ENCODE results near the gene DPP6.

Gene DPP6

DNA sequence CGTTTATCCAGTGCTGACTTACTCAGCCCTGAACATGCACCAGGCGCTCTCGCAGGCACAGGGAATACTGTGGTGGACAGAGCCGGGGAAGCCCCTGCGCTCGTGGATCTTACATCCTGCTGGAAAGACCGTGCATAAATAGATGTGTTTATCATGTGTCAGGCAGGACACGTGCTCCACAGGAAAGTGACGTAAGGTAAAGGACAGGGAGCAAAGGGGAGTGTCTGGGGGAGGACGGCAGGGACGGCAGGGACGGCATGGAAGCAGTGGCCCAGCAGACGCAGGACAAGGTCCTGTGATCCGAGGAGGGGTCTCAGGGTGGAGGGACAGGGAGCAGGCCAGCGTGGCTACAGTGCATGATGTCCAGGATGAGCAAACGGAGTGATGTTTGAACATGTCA, 540.2 kb downstream of the DPP6 start:
- DNase-seq (no peak), ATAC-seq (no peak)

DNA sequence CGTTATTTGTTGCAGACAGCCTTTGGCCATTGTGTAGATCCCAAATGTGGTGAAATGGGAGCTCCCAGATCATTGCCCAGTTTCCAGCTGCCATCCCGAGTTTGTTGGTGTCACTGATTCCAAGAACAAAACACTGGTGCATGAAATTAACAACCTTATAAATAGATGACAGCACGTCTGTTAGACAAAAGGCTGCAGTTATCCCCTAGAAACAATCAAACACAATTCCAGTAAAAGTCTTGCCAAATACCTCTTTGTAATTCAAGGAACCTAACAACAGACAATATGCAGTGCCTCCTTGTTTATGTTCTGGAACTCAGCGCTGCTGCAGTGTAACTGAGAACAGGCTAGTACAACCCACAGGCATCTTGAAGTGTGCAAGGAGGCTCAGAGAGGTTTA, 546.2 kb downstream of the DPP6 start:
- ATAC-seq (no peak), DNase-seq (no peak)

DNA sequence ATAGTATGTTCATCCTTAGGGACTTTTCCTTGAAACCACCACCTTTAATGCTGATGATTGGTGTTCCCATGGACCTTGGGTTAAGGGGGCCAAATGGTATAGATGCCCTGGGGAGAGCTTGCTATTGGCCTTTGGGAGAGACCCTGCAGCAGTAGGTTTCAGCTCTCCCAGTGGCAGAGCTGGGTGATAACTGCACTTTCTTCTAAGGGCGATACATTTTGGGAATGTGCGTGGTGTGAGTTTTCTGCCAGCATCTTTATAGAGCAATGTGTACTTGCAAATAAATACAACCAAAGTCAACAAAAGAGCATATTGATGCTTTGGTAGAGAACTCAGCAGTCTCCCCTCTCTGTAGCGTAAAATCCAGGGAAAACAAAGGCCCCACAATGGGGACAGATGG, 546.7 kb downstream of the DPP6 start:
- ATAC-seq (no peak), DNase-seq (no peak)

DNA sequence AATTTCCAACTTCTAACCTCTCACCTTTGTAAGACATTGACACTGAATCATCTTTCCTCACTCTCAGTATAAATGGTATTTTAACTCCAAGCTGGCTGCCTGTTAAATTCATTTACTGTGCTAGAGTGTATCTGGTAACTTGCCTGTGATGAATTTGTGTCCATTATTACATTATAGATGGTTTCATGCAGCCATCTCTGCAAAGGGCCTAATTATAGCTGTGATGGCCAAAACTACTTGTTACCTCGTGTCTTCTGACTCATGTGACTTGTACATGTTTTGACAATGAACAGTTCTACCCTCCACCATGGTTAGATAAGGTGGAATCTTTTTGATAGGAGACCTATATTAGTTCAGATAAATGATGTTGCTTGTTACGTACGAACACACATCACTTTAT, 558.7 kb downstream of the DPP6 start:
- no peak for DNase-seq
- no peak for ATAC-seq

DNA sequence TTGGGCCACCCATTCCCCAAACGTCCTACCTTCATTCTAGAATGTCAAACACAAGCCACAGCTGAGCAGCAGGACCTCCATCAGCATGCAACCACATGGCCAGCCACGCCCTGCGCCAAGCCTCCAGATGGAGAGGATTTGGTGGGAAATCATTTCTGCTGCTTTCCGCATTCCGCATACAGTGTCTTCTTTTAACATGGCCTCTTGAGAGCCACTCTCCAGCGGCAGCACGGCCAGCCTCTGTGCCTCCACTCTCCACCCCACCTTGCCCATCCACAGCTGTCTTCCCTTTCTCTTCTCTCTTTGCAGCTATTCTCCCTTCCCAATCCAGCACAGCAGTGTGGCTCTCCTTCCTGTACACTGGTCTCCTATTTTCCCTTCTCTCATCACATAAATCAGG, 561.6 kb downstream of the DPP6 start:
- DNase-seq (no peak), ATAC-seq (no peak)

DNA sequence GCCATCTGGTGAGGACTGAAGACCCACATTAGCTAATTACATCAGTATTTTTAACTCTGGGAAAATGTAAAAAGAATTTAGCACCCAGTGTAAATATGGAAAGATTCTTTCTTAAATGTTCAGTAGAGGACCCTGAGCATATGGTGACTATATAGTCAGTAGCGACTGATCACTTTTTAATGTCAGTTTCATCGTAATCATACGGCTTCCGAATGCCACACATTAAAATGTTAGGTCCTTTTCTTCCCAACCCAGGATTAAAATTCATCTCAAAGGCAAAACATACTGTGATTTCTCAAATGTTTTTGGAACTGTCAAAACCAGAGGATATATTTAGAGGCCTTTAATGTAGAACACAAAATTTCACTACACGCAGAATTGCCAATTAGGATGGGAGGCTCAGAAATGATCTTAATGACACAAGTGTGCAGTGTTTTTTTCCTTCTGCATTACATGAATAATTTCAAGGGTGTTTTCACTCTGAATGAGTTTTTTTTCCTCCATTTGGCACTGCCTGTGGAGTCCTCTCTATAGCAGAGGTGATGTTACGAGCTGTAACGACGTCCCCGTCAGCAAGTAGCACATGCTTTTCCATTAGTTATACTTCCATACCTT, 568.0 kb downstream of the DPP6 start:
- ATAC-seq (no peak), DNase-seq (no peak)

DNA sequence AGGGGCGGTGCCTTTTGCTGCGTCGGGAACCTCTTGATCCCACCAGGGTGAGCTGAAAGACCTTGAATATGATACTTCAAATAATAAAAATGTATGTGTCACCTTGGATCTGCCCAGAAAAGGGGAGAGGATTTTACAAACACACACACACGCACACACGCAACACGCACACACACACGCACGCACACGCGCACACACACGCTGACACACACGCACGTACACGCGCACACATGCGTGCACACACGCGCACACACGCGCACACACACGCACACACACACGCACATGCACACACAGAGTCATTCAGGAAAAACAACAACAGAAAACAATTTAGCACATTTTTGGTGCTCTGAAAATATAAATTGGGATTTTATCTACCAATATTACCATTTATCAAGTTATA, 571.2 kb downstream of the DPP6 start:
- ATAC-seq: no peak
- DNase-seq: no peak

DNA sequence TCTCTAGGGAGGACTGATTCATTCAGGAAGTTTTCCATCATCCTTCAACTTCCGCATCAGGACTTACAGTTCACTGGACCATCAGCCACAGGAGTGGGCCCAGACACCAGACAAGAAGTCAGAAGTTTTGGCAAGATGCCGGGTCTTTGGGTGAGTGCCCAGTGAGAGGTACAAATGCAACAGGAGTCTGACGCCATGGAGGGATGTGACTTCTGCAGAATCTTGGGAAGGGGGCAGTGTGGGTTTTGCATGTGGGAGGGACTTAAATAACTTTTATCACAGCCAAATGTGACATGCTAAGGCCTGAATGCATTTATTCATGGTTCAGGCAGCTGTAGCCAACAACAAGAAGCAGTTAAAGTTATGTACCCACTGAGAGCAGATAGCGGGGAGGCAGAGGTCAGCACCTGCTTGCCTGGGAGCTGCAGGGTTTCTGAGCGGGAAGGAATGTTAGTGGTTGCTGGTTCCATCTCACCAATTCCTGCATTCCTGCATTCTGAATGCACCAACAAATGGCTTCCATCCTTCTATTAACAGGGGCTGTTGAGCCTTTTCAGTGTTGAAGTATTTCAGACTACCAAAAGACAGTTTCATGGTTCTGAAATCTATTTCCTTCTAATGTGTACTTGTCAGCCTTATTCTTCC, 575.6 kb downstream of the DPP6 start:
- DNase-seq (no peak), ATAC-seq (no peak)

DNA sequence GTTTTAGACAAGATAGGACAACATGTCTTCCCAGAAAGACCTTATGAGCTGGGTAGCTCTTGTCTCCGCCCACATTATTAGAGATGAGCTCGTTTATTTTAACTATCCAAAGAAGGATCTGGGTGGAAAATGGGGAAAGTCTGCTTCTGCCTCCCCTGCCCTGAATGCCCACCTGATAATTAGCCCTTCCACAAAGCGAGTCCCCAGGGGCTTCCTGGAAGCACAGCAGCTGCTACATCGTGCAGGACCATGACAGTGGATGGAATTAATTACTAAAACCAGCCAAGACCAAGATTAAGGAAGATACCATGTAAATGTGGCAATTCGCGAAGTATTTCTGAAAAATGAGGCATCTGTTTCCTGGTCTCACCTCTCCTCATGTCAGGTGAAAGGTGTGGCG, 576.4 kb downstream of the DPP6 start:
- no peak for DNase-seq
- ATAC-seq: no peak

DNA sequence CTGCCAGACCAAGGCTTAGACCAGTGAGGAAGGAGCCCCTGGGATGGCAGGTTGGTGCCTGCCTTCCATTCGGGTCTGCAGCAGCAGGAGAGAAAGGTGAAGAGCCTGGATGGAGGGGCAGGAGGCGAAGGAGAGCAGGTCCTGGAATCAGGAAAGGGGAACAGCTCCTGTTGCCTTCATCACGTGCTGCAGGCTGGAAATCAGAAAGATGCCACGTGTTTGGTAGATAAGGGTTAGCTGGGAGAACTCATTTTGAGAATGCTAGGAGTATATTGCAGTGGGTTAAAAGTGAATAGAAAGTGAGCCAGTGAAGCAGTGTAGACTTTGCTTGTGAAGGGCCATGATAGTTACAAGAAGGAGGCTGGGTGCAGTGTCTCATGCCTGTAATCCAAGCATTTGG, 579.0 kb downstream of the DPP6 start:
- no peak for ATAC-seq
- no peak for DNase-seq

DNA sequence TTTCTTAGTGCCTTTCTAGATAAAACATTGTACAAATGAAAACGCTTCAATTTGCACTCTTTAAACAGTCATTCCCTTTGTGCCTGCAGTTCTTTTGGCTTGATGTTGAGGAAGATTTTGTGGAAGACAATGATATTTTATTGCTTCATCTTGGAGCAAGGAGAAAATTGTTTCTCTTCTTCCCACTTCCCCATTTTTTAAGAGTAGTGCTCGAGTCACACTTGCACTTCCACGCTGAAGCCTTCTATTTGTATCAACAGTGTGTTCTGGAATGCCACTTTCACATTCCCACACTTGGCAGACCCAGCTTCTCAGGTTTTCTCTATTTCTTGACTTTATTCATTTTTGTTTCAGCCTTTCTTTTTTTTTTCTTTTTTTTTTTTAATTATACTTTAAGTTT, 581.4 kb downstream of the DPP6 start:
- no peak for DNase-seq

DNA sequence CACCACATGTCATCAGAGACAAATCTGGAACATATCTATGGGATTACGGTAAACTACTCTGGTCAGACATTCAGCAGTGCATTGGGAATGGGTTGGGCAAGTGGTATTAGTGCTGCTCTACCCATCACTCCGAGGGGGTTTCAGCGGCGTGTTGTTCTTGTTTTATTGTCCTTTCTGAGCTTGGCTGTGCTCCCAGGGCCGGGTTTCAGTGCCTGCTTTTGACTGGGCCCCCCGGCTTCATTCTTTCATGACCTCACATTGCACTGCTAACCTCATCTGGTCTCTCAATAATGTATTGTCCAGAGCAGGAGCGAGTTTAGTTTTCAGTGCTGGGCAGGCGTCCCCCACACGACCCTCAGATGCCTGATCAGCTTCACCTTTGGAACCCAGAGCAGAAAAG, 586.1 kb downstream of the DPP6 start:
- ATAC-seq (no peak), DNase-seq (no peak)

More for the DNA sequence above, 581.4 kb downstream of the DPP6 start:
- ATAC-seq: no peak

DNA sequence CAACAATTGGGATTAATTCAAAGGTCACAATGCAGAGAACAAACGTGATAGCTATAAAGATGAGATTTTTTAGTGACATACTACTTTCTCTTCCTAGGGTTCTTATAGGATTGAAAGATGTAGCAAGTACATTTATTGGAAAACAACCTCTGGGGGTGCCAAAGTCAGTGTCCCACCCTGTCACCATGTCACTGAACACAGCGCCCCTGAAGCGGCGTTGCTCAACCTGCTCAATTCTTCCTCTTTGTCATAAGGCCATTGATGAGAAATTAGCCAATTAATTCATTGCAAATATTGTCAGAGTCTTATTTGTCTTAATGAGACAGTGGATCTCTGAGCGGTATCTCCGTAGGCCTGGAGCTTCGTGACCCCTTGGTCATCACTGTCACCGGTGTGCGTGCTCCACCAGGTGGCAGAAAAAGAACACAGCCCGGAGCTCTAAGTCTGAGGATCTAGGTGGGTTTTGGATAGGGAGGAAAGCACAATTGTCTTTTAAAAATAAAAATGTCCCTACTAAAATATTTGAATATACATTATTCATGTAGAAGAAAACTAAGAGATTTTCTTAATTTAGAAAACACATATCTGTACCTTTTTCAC, 588.2 kb downstream of the DPP6 start:
- no peak for DNase-seq
- no peak for ATAC-seq

DNA sequence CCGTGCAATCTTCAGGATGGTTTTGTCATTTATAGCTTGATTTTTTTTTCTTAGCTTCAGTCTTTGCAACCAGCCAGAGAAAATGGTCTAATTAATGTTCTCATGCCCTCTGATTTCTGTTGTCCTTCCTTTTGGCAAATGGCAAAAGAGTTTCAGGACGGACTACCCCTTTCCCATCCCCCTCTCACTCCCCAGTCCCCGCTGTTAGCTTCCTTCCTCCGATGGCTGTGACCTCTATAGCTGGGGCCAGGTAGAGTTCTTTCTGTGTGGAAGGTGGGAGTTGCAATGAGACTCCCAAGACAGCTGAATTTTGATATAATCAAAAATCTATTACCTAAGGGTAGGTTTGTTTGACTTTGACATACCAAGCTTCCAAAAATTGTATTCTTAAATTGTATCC, 588.7 kb downstream of the DPP6 start:
- DNase-seq (no peak), ATAC-seq (no peak)

DNA sequence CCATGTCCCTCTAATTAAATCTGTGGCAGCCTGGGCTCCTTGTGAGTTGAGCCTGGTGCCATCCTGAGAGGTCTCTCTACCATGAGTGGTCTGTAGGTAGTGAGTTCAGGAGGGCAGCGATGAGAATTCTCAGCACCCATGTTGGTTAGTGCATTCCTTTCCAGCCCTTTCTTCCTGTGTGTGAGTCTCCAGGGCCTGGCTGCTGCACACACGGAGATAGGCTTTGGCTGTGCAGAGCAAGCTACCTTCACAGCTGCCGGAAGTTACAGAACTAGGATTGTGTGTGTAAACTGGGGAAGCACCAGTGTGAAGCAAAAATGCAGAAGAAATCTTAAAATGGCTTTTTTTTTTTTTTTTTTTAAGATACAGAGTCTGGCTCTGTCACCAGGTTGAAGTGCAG, 592.2 kb downstream of the DPP6 start:
- DNase-seq (no peak), ATAC-seq (no peak)

DNA sequence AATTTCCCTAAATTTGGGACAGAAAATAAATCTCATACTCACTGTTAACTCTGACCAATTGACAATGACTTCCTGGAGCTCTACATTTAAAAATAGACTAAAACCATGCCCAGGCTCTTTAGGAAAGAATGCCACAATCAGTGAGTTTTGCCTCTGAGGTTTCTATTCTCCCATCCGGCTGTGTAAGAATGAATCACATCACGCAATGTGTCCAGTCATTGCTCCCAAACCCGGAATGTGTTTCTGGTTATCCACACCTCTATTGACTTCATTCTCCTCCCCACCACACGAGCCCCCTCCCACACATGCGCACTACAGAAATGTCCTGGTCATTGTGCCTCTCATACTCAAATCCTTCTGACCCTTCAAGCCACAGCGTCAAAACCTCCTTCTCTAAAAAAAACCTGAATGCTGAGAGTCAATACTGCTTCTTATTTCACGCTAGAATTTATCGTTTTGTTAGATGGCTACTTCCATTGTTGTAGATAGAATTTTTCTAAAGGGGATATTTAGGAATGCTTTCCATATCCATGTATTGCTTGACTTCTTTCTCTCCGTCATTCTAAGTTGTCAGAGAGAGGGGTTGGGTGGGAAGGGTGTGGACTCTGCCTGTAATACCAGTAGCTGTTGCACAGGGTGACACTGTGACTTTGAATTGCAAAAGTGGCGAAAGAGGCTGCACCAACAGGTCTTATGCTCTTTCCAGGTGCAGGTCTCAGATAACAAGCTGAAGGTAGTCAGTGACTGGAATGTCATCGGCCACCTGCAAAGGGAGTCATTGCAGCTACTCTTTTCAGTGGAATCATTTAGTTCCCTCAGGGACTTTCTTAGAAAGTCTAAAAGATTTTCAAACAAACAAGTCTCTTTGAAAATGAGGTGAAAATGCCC, 594.2 kb downstream of the DPP6 start:
- DNase-seq (no peak), ATAC-seq (no peak)

DNA sequence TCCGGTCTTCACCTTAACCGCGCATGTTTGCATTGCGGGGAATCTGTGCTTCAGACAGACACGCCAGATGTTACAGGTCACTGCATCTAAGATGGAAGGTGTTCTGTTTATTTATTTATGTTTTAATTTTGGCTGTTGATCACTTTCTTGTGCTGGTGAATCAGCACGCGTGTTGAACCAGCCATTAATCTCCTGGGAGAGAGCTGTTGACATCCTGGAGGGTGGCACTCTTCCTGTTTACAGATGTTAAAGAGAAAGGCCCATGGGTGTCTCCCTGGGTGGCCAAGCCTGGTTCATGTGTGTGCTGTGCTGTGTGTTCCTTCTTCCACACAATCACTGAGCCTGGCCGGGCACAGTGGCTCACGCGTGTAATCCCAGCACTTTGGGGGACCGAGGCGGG, 595.4 kb downstream of the DPP6 start:
- no peak for ATAC-seq

DNA sequence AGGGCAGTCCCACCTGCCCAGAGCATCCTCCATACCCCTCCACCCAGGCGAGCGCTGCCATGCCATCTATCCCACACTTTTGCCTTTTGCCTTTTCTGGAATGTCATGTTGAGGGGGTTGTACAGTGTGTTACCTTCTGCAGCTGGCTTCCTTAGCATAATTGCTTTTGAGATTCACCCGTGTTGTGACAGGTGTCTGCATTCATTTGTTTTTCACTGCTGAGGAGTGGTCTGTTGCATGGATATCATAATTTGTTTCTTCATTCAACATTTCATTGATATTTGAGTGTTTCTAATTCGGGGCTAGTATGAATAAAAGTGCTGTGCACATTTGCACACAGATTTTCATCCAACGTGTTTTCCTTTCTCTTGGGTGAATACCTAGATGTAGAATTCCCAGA, 596.8 kb downstream of the DPP6 start:
- no peak for DNase-seq
- ATAC-seq: no peak

More for the DNA sequence above, 595.4 kb downstream of the DPP6 start:
- DNase-seq: no peak

DNA sequence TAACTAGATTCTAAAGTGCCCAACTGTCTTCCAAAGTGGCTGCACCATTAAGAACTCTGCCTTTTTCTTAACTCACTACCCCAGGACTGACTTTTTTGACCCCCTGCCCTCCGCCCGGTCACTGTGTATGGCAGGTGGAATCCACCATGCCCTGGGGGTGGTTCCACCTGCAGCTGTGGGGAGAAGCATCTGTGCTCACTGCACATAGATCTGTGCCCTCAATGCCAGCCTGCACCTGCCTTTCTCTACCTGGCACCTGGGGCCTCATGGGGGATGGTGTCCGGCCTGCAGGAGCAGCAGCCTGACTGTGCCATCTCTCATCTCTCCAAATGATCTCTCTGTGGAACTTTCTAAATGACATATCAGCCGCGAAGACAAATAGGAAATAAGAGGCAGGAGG, 597.2 kb downstream of the DPP6 start:
- ATAC-seq (no peak), DNase-seq (no peak)

DNA sequence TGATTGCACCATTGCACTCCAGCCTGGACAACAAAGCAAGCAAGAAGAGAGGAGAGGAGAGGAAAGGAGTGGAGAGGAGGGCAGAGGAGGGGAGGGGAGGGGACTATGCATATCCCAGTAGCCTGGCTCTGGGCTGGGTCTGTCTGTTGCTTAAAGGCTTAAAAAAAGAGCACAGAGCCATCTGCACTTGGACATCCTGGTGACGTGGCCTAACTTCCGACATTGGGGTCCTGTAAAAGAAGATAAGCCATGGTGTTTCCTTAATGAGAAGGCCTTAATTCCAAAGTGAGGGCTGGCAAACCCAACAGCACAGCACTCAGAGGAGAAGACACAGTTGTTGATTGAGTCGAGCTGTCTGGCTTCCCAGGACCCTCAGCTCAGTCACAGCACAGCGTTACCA, 598.1 kb downstream of the DPP6 start:
- DNase-seq (no peak), ATAC-seq (no peak)

DNA sequence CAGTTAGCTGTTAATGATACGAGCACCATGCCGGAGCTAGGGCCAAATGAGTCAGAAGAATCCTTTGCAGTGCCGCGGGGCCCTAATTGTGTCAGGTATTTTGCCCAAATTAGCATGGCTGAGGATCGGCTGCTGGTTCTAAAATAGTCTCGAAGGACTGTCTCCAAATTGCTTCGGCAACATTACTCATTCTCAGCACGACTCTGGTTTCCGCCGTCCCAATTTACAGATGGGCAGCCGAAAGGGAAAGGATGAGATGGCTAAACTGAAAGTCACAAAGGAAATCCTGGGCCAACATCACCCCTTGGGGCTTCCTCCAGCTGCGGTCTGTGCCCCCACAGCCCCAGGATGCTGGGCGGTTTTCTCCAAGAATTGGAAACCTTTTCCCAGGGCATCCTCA, 599.3 kb downstream of the DPP6 start:
- no peak for DNase-seq
- no peak for ATAC-seq

DNA sequence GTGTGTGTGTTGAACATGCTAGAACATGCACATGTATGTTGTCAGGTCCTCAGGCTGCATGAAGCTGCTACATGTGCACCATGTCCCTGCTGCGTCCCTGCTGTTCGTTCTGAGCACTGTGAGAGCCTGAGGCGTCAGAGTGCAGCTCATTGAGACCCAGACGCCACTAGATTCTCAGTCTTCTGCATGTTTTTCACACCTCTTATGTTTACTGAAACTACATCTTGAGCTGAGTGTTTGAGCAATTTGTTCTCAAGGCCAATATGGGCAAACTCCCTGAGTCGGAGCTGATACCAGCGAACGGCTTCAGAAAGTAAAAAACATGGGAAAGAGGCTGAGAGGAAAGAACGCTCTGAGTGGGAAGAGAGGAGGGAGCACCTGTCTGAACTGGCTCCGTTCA, 600.4 kb downstream of the DPP6 start:
- DNase-seq: no peak
- ATAC-seq: no peak

DNA sequence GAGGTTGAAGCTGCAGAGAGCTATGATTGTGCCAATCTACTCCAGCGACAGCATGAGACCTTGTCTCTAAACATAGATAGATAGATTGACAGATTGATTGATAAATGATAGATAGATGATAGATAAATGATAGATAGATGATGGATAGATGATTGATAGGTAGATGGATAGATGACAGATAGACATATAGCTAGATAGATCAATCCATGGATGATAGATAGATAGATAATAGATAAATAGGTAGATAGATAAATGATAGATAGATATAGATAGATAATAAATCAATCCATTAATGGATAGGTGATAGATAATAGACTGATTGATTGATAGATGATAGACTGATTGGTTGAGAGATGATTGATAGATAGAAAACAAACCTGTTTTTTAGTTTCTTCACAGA, 601.1 kb downstream of the DPP6 start:
- ATAC-seq (no peak), DNase-seq (no peak)

All from stimulated activated naive CD8-positive, alpha-beta T cell treated with anti-CD3 and anti-CD28 coated beads, Interleukin-15, Interleukin-2, amounts not matched to agents 100 U/mL and 50 U/mL, for 24 hours (primary cell).